HEK293 (cell line): ENCODE results near the gene QPCTL.

Source experiments
- CTCF ChIA-PET: fragments of 350-600 bp; formaldehyde crosslinking; extraction: SDS; loops from one replicate; lab custom pipeline; 2021; ENCODE audit warnings: antibody characterized with exemption; lab: Yijun Ruan, JAX
- POLR2A ChIA-PET: fragments of 300-600 bp; formaldehyde crosslinking; extraction: SDS; loops from one replicate; lab custom pipeline; 2020; ENCODE audit warnings: antibody characterized with exemption, inconsistent platforms; lab: Yijun Ruan, JAX
- H3K27ac ChIP-seq: fragments of 200-500 bp; sonication (Bioruptor generic); 2 replicates; pipeline ENCODE4 v1.5.1; 2014; ENCODE audit warnings: low read depth, low read length, control low read depth, inconsistent platforms; ENCODE audit errors: extremely low read depth
- H3K36me3 ChIP-seq, 2 experiments: fragments of 200-500 bp in 1 of 2; sonication (Bioruptor generic) in 1 of 2; 1 replicate in 1 of 2; 2 replicates in 1 of 2; pipeline ENCODE4 v1.5.1; 2014 to 2017; ENCODE audit warnings: inconsistent platforms in 2 of 2, low read length in 2 of 2; ENCODE audit not compliant: control insufficient read depth in 2 of 2, insufficient read depth in 1 of 2
- H3K4me1 ChIP-seq: fragments of 200-500 bp; sonication (Bioruptor generic); 2 replicates; pipeline ENCODE4 v1.5.1; 2014; ENCODE audit warnings: mild to moderate bottlenecking, low read length, inconsistent platforms; ENCODE audit not compliant: control insufficient read depth, insufficient read depth
- H3K4me3 ChIP-seq: 2 replicates; pipeline ENCODE4 v1.5.1; 2011; ENCODE audit warnings: low read depth, mild to moderate bottlenecking, control low read depth, low read length, moderate library complexity
- H3K9me3 ChIP-seq: fragments of 200-500 bp; sonication (Bioruptor generic); 2 replicates; pipeline ENCODE4 v1.5.1; 2014; ENCODE audit warnings: low read depth, low read length, inconsistent platforms; ENCODE audit not compliant: control insufficient read depth, insufficient read depth
- GLIS1 ChIP-seq: fragments of 450-650 bp; formaldehyde crosslinking; IDR thresholded peaks from 2 replicates; pipeline ENCODE4 v1.5.1; 2016; ENCODE audit warnings: missing biosample characterization, missing genetic modification characterization
- KLF16 ChIP-seq: fragments of 450-650 bp; formaldehyde crosslinking; IDR thresholded peaks from 2 replicates; pipeline ENCODE4 v1.5.1; 2017; ENCODE audit warnings: missing biosample characterization, missing genetic modification characterization
- KLF7 ChIP-seq: fragments of 450-650 bp; formaldehyde crosslinking; IDR thresholded peaks from 2 replicates; pipeline ENCODE4 v1.5.1; 2016; ENCODE audit warnings: missing biosample characterization, missing genetic modification characterization, borderline replicate concordance
- MEIS1 ChIP-seq: sonication (generic); formaldehyde crosslinking; IDR thresholded peaks from 2 replicates; pipeline ENCODE4 v1.8.1; 2022; ENCODE audit warnings: missing genetic modification reagents, mild to moderate bottlenecking, borderline replicate concordance
- PATZ1 ChIP-seq: fragments of 450-650 bp; formaldehyde crosslinking; IDR thresholded peaks from 2 replicates; pipeline ENCODE4 v1.5.1; 2016; ENCODE audit warnings: missing biosample characterization, missing genetic modification characterization
- PRDM1 ChIP-seq: fragments of 450-650 bp; formaldehyde crosslinking; IDR thresholded peaks from 2 replicates; pipeline ENCODE4; 2016; ENCODE audit warnings: missing biosample characterization, missing genetic modification characterization
- SALL2 ChIP-seq: fragments of 450-650 bp; formaldehyde crosslinking; IDR thresholded peaks from 2 replicates; pipeline ENCODE4 v1.5.0; 2017; ENCODE audit warnings: missing biosample characterization, mild to moderate bottlenecking, missing genetic modification characterization, borderline replicate concordance
- SCRT1 ChIP-seq: fragments of 450-650 bp; formaldehyde crosslinking; IDR thresholded peaks from 2 replicates; pipeline ENCODE4 v1.5.1; 2016; ENCODE audit warnings: missing biosample characterization, missing genetic modification characterization, borderline replicate concordance
- TRIM28 ChIP-seq: IDR thresholded peaks from 2 replicates; pipeline ENCODE4 v1.6.1; 2011; ENCODE audit warnings: low read length, control low read depth, borderline replicate concordance
- TSHZ1 ChIP-seq: fragments of 450-650 bp; formaldehyde crosslinking; IDR thresholded peaks from 2 replicates; pipeline ENCODE4 v1.5.1; 2016; ENCODE audit warnings: missing biosample characterization, missing genetic modification characterization, borderline replicate concordance
- ZBTB10 ChIP-seq: fragments of 450-650 bp; formaldehyde crosslinking; IDR thresholded peaks from 2 replicates; pipeline ENCODE4 v1.5.1; 2016; ENCODE audit warnings: missing biosample characterization, missing genetic modification characterization
- ZBTB26 ChIP-seq: fragments of 450-650 bp; formaldehyde crosslinking; optimal IDR thresholded peaks from 2 replicates; pipeline ENCODE3; 2016; ENCODE audit warnings: missing biosample characterization, mild to moderate bottlenecking, missing genetic modification characterization
- ZIC2 ChIP-seq: fragments of 450-650 bp; formaldehyde crosslinking; IDR thresholded peaks from 2 replicates; pipeline ENCODE4 v1.5.1; 2016; ENCODE audit warnings: missing biosample characterization, missing genetic modification characterization
- ZNF169 ChIP-seq: fragments of 450-650 bp; formaldehyde crosslinking; IDR thresholded peaks from 2 replicates; pipeline ENCODE4 v1.5.1; 2016; ENCODE audit warnings: missing biosample characterization, missing genetic modification characterization
- ZNF2 ChIP-seq: fragments of 450-650 bp; formaldehyde crosslinking; IDR thresholded peaks from 2 replicates; pipeline ENCODE4 v1.5.1; 2016; ENCODE audit warnings: missing biosample characterization, missing genetic modification characterization
- ZNF26 ChIP-seq: fragments of 450-650 bp; formaldehyde crosslinking; IDR thresholded peaks from 2 replicates; pipeline ENCODE4 v1.5.1; 2016; ENCODE audit warnings: missing biosample characterization, missing genetic modification characterization
- ZNF280D ChIP-seq: fragments of 450-650 bp; formaldehyde crosslinking; IDR thresholded peaks from 2 replicates; pipeline ENCODE4 v1.5.1; 2016; ENCODE audit warnings: missing biosample characterization, missing genetic modification characterization
- ZNF600 ChIP-seq: fragments of 450-650 bp; formaldehyde crosslinking; IDR thresholded peaks from 2 replicates; pipeline ENCODE4 v1.5.1; 2016; ENCODE audit warnings: missing biosample characterization, missing genetic modification characterization
- ZNF621 ChIP-seq: fragments of 450-650 bp; formaldehyde crosslinking; IDR thresholded peaks from 2 replicates; pipeline ENCODE4 v1.5.1; 2017; ENCODE audit warnings: missing biosample characterization, missing genetic modification characterization
- ZNF843 ChIP-seq: fragments of 450-650 bp; formaldehyde crosslinking; IDR thresholded peaks from 2 replicates; pipeline ENCODE4 v1.5.1; 2016; ENCODE audit warnings: missing biosample characterization, missing genetic modification characterization

QPCTL gene

GRCh38 chr19:45715139-45715538 is 22.7 kb downstream of the QPCTL start (continued):
- TF ChIP-seq ZNF280D (no peak), SALL2 (tag by site-specific recombination) (no peak), ZIC2 (tag by site-specific recombination) (no peak), ZNF2 (tag by site-specific recombination) (no peak), PRDM1 (no peak), KLF7 (tag by site-specific recombination) (no peak), ZNF621 (tag by site-specific recombination) (no peak), ZNF169 (no peak)
- TF ChIP-seq, all 188 proteins: peak for 0

- Histone ChIP-seq H3K27ac (peak overlapping the region; percentile 92), H3K4me3 (peak overlapping the region; percentile 72), H3K4me1 (peaks cover 19% of the 10 kb centered on the region), H3K36me3 (peaks cover 14 to 34% of the 10 kb centered on the region in 2 experiments; a peak in 2 of 3 replicates), H3K9me3 (no peaks in the 10 kb centered on the region)
- CTCF ChIA-PET: interaction anchor here (0.5 to 7.7 kb wide), 12 partner anchors 11 to 684 kb away, joined by 3 to 64 read pairs (median 4); partner anchors contain the start of genes QPCTL, SIX5 and SNRPD2
- POLR2A ChIA-PET: interaction anchor here (0.6 to 6.5 kb wide), 27 partner anchors 9 to 1797 kb away, joined by 3 to 133 read pairs (median 4); partner anchors contain the start of genes FBXO46, GIPR, QPCTL and SIX5
- TF ChIP-seq TSHZ1 (tag by site-specific recombination) (no peak), GLIS1 (tag by site-specific recombination) (peak; percentile 26; the same call in 1 of the 2 replicates), SCRT1 (tag by site-specific recombination) (0 out of 2 replicates have a peak, but pooled peaks have one; percentile 19), PATZ1 (tag by site-specific recombination) (peak; percentile 7; the same call in 1 of the 2 replicates), ZNF26 (tag by site-specific recombination) (no peak), ZNF600 (tag by site-specific recombination) (peak; percentile 64), KLF16 (tag by site-specific recombination) (no peak), ZBTB26 (tag by site-specific recombination) (no peak), ZBTB10 (tag by site-specific recombination) (peak; percentile 100; the same call in 1 of the 2 replicates), TRIM28 (no peak), MEIS1 (no peak), ZNF843 (tag by site-specific recombination) (0 out of 2 replicates have a peak, but pooled peaks have one; percentile 12)
These were observed 24.1 kb downstream of the QPCTL start for GRCh38 chr19:45716359-45717130.
